GM19193 (cell line): ENCODE measurements around the gene AFG1L.
A peak's percentile ranks its signal among the peaks of the same experiment; 100 is the strongest.

Experiments
- POLR2A ChIP-seq: IDR thresholded peaks from 4 replicates; pipeline ENCODE4 v1.6.1; 2011; ENCODE audit not compliant: insufficient read depth, insufficient read length; ENCODE audit errors: extremely low read depth

AFG1L gene

GRCh38 chr6:108294727-108295625 is at the start of gene AFG1L:
TSS of gene AFG1L (plus strand) at chr6:108295054. CDS start at chr6:108295080, 26 bp downstream.
- peak; percentile 69 for TF ChIP-seq POLR2A

GRCh38 chr6:108247965-108248536 is 46.8 kb upstream of the AFG1L start:
- no peak for TF ChIP-seq POLR2A

- TF ChIP-seq POLR2A: no peak
These were observed 44.5 kb upstream of the AFG1L start for GRCh38 chr6:108250240-108250866.

- TF ChIP-seq POLR2A: no peak
These were observed 43.6 kb upstream of the AFG1L start for GRCh38 chr6:108251252-108251651.

GRCh38 chr6:108252055-108252454 is 42.8 kb upstream of the AFG1L start:
- no peak for TF ChIP-seq POLR2A

- no peak for TF ChIP-seq POLR2A
These were observed 41.6 kb upstream of the AFG1L start for GRCh38 chr6:108253241-108253640.

GRCh38 chr6:108254433-108255410 is 40.1 kb upstream of the AFG1L start:
- TF ChIP-seq POLR2A: no peak

GRCh38 chr6:108260126-108260808 is 34.6 kb upstream of the AFG1L start:
- TF ChIP-seq POLR2A: no peak

- peak; percentile 90 for TF ChIP-seq POLR2A
These were observed 33.9 kb upstream of the AFG1L start, which contains the start of gene SNX3 for GRCh38 chr6:108260809-108261569. TSS of gene SNX3 (minus strand) at chr6:108261040. CDS start at chr6:108260921, 119 bp downstream.

- no peak for TF ChIP-seq POLR2A
These were observed 31.5 kb upstream of the AFG1L start for GRCh38 chr6:108263371-108263770.

GRCh38 chr6:108268845-108269244 is 26.0 kb upstream of the AFG1L start:
- no peak for TF ChIP-seq POLR2A

GRCh38 chr6:108274546-108274945 is 20.3 kb upstream of the AFG1L start:
- TF ChIP-seq POLR2A: no peak

- TF ChIP-seq POLR2A: no peak
These were observed 18.9 kb upstream of the AFG1L start for GRCh38 chr6:108275976-108276375.
